Measurements from ENCODE around the gene ADAM23.

The ADAM23 gene

DNA sequence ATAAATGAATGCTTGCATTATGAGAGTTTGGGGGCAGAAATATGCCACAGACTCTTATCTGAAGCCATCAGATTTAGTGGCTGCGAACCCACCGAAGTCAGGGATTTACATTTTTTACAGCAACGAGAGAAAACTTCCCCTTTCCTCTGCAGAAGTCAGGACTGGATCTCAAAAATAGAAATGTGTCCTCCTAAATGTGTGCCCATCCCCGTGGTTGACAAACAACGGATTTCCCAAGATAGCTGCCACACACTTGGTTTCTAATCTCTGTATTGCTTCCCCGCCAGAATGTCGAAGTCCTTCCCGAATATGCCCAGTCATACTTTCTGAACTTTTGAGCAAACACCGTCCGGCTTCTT is 879 bp upstream of the ADAM23 start:
- no peak for DNase-seq (ENCODE audit: low spot score)

DNA sequence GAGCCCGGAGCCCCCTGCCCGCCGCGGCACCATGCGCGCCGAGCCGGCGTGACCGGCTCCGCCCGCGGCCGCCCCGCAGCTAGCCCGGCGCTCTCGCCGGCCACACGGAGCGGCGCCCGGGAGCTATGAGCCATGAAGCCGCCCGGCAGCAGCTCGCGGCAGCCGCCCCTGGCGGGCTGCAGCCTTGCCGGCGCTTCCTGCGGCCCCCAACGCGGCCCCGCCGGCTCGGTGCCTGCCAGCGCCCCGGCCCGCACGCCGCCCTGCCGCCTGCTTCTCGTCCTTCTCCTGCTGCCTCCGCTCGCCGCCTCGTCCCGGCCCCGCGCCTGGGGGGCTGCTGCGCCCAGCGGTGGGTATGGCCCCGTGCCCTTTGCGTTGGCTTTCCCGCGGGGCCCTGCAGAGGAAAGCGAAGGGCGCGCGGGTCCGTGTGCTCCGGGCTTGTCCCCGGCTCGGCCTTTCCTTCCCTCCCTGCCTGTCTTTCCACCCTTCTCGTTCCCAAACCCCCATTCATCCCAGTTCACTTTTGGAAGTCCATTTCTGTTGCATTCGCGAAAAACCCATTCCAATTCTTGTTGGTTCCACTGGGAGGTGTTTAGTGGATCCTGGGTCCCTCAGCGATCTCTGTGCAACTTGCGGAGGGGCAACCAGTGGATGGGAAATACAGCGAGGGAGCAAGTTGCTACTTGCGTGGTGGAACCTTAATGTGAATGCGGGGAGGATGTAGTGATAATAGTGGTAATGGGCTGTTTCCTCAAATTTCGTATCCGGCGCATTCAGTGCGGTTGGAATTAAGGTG is 599 bp downstream of the ADAM23 start:
- no peak for DNase-seq (ENCODE audit: low spot score)

DNA sequence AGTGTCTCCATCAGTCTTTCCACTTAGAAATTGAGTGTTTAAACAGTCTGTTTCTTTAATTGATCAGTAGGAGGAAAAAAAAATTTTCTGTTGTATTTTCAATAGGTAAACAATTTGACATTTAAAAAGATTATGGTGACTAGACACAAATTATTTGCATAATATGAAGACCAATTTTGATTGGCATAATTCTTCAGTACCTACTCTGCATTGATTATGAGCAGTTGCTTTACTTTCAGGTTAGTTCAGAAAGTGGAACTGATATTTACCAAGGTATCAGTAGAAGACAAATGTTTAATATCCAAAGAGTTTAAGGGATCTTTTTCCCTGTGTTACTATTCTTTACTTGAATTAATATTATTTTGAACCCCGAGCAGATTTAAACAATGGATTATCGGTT is 2.6 kb downstream of the ADAM23 start:
- no peak for DNase-seq (ENCODE audit: low spot score)

DNA sequence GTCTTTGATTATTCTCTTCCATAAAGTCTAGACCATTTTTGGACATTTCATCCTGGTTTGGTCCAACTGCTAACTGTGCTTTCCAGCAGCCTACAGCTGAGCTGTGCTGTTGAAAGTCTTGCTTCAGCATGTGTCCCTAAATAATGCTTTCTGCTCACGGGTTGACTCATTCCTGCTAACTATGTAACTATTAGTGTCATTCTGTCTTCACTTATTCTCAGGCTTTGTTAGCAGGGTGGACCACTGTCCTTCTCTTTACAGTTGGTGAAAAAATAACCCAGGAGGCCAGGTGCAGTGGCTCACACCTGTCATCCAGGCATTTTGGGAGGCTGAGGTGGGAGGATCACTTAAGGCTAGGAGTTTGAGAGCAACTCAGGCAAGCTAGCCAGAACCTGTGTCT is 8.9 kb downstream of the ADAM23 start:
- DNase-seq (ENCODE audit: low spot score), result no peak

DNA sequence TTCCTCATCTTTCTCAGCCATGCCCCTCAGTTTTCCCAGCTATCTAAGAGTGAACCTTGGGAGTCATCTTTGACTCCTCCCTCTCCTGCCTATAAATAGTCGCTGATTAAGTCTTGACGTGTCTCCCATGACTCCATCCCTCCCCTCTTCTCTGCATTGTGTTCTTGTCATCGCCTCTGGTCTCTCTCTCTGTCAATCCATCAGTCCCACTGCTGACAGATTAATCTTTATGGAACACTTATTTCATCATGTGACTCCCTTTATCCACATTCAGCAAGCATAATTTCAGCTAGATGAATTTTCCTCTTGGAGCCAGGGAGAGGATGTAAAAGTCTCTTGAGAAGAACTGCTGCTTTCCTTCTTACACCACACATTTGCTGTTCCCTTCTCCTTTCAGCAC is 9.4 kb downstream of the ADAM23 start:
- DNase-seq (ENCODE audit: low spot score), result no peak

DNA sequence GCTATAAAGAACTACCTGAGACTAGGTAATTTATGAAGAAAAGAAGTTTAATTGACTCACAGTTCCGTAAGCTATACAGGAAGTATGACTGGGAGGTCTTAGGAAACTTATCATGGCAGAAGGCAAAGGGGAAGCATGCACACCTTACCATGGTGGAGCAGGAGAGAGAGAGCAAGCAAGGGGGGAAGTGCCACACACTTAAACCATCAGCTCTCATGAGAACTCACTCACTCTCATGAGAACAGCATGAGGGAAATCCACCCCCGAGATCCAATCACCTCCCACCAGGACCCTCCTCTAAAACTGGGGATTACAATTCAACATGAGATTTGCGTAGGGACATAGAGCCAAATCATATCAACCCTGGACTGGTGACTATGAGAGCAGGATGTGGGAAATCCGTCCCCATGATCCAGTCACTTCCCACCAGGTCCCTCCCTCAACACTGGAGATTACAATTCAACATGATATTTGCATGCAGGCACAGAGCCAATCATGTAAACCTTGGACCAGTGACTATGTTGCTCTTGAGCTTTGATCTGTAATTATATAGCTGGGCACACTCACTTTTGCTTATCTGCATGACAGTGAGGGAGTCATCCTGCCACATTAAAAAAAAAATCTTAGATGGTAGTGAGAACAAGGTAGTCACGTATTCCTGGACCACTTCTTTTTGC is 12.9 kb downstream of the ADAM23 start:
- no peak for DNase-seq (ENCODE audit: low spot score)

DNA sequence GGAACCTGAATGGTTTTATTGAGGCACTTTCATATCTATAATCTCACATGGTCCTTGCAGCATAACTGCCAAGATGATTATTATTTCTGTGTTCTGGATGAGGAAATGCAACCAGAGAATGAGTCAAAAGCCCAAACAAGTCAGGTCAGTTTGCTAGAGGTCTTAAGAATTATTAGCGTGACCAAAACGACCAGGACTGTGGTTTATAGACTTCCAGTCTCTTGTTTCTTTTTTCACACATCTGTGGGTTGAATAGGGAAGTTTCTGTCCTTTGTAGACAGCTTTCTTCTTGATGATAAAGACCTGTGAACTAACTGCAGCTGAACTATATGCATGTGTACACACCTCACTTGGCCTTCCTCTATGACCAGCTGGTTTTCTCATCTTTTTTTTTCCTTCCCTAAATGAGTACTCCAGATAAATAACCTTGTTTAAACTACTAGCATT is 13.9 kb downstream of the ADAM23 start:
- DNase-seq (ENCODE audit: low spot score), result no peak

DNA sequence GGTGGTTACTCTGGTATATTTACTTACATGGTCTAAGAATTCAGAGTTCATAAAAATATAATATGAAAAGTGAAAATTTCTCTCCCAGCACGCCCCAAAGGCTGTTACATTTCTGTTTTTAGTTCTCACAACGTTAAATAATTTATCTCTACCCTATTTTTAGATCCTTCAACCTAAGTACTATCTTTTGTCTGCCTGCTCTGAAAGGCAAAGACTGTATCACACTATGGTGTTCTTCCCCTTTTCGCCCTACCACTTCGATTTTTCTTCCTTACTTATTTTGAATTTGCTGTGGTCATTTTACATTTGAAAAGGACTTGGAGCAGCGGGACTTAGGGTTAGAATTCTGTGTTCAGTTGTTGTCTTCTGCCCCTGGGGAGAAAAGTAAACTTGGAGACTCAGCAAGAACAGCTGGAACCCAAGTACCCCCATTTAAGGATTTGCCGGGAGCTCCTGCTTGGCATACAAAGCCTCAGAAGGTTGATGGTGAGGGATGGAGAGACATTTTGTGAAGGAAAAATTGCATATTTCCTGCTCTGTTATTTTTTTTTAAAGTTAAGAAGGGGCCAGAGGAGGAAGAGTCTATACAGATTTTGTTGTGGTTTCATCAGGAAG is 19.0 kb downstream of the ADAM23 start:
- DNase-seq (ENCODE audit: low spot score), result no peak

DNA sequence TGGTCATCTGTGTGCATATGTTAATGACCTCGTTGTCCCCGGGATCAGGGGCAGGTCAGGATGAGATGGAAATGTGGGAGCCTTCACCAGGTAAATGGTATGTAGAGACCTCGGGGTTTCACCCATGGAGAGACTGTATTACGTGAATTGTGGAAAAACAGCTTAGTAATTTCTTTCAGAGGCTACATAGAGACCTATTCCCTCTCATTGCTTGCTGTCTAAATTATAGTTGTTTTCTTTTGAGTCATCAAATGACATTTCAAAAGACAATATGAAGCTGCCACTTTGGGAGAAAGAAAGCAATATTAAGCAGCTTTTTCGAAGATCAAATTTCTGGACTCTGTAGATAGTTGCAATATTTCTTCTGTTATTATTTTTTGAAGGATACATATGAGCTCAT is 20.4 kb downstream of the ADAM23 start:
- DNase-seq (ENCODE audit: low spot score), result no peak

DNA sequence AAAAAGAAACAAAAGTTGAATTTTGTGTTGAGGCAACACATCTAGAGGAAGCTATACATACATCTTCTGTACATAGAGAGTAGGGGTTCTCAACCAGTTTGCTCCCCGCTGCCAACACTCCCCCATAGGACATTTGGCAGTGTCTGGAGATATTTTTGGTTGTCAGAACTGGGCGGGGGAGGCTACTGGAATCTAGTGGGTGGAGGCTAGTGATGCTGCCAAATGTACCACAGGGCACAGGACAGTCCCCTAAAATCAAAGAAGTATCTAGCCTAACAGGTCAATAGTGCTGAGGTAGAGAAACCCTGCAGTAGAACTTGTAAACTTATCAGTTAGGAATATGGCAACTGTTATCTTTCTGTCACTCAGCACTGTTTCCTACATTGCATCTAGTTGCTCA is 21.3 kb downstream of the ADAM23 start:
- no peak for DNase-seq (ENCODE audit: low spot score)

DNA sequence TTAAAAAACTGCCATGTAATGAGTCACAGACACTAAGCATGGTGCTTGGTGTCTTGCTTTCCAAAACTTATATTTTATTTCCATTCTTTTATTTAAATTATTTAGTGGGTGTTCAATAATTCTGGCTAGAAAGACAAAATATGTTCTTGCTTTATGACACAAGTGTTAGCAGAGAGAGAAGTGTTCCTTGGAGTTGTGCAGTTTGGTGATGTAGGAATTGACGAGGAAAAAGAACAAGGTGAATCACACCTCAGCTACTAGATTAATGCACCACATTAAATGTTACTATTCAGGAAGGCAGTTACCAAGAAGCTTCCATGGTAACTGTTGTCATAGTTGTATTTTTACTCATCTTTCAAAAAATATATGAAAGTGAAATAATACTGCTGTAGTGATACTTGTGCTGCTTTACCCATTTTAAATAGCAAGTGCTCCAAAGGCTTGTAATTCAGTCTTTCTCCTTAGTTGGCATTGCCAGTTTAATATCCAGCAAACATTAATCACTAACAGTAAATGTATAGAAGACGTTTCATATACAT is 28.3 kb downstream of the ADAM23 start:
- no peak for DNase-seq (ENCODE audit: low spot score)

DNA sequence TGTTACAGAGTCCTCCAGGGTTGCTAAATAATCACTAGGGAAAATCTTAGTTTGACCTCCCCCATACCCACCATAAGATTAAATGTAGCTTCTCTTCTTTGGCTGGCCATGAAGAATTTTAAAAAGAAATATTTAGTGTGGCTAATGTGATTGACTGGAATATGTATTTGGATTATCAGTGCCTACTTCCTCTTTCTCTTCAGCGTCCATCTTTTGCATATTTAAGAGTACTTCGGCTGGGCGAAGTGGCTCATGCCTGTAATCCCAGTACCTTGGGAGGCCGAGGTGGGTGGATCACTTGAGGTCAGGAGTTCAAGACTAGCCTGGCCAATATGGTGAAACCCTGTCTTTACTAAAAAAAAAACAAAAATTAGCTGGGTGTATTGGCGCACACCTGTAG is 28.8 kb downstream of the ADAM23 start:
- DNase-seq (ENCODE audit: low spot score), result no peak

DNA sequence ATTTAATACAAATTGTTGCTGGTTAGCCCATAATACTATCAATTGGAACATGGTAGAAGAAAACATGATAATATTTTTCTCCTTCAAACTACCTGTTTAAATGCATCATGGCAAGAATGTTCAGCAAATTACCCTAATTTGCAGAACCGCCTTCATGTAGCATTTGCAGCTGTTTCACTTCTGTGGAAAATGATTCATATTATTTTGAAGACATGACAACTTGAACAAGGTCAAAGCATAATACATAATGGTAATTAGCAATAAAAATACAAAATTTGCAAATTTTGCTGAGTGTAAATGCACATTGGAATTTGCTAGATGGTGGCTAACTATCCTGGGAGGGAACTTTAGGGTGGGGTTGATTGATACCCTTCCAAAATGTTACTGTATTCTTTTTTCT is 30.8 kb downstream of the ADAM23 start:
- DNase-seq (ENCODE audit: low spot score), result no peak

DNA sequence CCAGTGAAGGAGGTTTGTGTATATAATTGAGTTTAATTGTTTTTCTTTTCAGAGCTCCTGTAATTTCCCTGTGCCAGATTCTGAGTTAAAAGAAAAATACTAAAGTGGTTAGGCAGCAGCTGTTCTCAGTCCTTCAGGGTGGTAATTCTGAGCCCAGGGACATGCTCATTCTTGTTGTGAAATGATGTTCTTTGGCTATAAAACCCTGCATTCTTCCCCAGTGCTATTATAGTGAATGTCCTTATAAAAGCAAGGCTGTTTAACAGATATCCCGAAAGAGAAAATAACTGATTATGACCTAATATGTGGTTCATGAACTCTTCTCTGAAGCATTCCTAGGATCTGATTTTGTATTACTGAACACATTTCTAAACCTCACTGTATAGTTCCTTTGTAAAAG is 34.0 kb downstream of the ADAM23 start:
- no peak for DNase-seq (ENCODE audit: low spot score)

DNA sequence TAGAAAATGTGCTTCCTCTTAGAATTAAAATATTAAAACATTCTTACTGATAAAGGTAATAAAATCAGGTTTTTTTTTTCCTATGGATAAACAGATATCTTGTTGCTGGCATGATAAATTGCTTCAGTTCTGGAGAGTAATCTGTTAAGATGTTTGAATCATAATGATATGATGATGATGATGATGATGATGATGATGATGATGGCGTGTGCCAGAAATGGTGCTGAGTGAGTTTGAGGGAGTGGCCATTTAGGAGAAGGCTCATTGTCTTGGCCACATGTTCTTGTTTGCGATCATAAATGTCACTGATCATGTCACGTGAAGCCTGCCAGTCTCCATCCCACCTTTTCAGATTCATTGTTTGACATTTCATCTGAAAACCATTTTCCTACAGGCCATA is 35.0 kb downstream of the ADAM23 start:
- no peak for DNase-seq (ENCODE audit: low spot score)

DNA sequence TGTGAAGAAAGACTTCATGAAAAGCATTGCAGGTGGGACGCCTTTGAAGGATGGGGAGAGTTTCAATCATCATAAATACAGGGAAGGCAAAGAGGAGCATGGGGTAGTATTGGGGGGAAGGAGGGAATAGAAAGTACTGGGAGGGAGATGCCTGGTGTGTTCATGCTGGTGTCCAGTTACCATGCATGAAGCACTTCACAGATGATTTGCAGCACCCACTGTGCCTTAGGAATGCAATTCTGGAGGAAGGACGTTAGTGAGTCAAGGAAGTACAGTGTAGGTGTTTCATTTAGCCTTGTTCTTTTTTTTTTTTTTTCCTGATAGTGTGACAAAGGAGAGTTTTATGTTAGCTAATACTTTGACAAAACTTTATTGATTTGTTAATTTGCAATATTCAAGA is 36.8 kb downstream of the ADAM23 start:
- DNase-seq (ENCODE audit: low spot score), result no peak

DNA sequence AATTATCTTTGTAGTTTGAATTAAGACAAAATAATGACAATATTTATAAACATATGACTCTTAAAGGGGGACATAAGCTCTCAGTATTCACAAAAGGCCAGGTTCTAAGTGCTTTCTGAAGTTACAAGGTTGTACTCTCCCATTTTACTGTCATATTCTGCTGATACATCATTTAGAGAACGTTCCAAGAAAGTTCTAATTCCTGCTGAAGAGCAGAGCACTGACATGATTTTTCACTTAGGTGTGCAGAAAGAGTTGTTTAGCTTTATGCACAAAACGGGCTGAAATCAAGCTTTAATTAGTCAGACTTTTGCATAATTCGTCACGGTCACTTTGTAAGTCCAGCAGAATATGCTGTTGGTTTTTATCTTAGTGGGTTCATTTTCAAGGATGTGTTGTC is 37.3 kb downstream of the ADAM23 start:
- no peak for DNase-seq (ENCODE audit: low spot score)

DNA sequence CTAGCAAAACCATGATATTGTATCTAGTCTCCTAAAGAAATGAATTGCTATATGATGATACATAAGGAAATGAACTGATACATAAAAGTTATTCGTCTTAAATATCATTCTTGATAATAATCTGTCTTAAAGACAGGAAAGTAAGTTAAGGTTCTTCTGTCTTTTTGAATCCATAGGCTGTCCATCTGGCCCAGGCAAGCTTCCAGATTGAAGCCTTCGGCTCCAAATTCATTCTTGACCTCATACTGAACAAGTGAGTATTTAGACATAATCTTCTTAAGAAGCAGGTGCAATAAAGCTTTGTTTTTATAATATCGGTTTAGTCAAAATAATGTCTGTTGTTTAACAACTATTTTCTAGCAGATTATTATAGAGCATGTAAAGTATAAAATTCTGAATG is 37.7 kb downstream of the ADAM23 start:
- DNase-seq (ENCODE audit: low spot score), result no peak

DNA sequence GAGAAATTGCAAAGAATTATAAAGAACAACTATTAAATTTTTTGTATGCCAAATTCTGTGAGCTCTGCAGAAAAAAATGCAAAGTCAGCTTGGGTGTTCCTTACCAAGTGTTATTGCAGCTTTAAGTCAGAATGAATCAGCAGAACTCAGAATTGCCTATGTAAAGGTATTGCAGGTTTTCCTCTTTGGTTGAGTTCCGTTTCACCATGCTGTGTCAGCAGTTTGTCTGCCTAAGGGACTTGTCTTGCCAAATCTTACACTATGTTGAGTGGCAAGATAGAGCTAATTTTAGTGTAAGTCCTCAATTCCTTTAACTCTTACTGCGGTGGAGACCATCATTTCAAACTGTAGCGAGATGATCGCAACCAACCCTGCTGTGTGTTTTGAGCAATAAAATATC is 38.8 kb downstream of the ADAM23 start:
- DNase-seq (ENCODE audit: low spot score), result no peak

DNA sequence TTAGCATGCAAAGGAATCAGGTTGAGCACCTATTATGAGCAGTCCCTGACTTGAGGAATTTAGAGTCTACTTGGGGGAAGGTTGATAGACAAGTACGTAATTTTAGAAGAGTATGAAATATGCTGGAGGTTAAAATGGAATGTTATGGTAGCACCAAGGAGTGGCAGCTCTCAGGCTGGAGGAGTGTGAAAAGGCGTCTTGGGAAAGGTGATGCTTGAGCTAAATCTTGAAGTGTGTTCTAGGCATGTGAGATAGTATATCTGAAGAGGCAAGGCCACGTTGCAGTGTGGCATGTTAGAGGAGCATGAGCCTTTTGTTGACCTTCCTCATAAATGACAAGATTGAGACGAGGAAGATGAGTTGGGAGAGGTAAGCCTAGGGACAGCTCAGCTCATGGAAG is 39.3 kb downstream of the ADAM23 start:
- no peak for DNase-seq (ENCODE audit: low spot score)

DNA sequence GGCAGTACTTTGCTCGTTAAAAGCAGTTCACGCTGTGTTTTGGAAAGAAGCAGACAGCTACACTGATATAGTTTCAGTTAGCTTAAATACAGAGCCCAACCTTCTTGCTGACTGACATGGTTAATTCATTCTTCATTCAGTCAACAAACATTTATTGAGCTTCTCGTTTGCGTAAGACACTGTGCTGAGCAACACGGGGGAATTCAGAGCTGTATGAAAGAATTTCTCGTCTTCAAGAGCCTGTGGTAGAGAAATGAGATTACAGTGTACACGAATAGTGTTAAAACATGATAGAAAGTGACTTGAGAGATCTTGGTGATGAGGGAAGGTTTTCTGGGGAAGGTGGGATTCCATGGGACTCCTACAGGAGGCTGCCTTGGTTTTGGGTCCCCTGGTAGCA is 44.7 kb downstream of the ADAM23 start:
- DNase-seq (ENCODE audit: low spot score), result no peak

DNA sequence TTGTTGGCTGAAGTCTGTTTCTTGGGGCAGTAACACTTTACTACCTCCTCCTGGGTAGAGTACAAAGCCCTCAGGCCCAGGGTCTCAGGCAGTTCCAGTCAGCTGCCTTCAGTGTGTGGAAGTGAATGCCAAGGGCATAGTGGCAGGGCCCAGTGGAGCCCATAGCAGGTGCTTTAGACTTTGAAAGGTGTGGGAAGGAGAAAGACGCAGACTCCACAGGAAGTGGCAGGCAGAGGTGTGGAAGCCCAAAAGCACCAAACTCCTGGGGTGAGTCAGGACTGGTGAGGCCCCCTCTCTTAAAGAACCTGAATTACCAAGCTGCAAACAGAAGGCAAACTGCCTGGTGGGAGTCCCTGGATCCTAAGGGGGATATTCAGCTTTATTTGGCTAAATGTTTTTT is 45.3 kb downstream of the ADAM23 start:
- no peak for DNase-seq (ENCODE audit: low spot score)

DNA sequence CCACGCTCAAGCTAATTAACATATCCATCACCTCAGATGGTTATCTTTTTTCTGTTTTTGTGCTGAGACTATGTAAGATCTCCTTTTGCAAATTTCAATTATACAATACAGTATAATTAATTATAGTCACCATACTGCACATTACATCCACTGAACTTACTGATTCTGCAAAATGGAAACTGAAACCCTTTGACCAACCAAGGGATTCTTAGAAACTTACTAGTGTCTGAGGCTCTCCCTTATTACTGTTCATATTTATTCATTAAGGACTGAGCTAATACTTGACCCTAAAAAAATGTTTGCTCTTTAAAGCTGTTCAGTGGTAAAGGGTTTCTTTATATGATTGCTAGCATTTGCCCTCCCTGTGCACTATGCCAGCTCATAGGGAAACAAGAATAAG is 50.7 kb downstream of the ADAM23 start:
- DNase-seq (ENCODE audit: low spot score), result no peak
